ENCODE results near the gene KIF5B. TPM values are rescaled to one million over a fixed set of nuclear protein-coding genes. Genes with fewer than 3 reads are reported as not detected.
"Not testable (repeated sequence)": the region's sequence is repeated elsewhere in the genome, so short reads cannot be mapped to it uniquely, and the experiment has no call there.

Gene KIF5B
- total RNA-seq, 2 donors from 2014 or later = 171 to 225 TPM

GRCh38 chr10:32065856-32066255 lies 9.6 kb upstream of the KIF5B start:
- intact Hi-C loops (cut with DNase I) = no loop called here
- no peak for DNase-seq (ENCODE audit: low spot score)

- no peak for DNase-seq (ENCODE audit: low spot score)
- intact Hi-C loops (cut with DNase I) = no loop called here
These were observed 5.2 kb upstream of the KIF5B start for GRCh38 chr10:32061440-32061839.

DNA sequence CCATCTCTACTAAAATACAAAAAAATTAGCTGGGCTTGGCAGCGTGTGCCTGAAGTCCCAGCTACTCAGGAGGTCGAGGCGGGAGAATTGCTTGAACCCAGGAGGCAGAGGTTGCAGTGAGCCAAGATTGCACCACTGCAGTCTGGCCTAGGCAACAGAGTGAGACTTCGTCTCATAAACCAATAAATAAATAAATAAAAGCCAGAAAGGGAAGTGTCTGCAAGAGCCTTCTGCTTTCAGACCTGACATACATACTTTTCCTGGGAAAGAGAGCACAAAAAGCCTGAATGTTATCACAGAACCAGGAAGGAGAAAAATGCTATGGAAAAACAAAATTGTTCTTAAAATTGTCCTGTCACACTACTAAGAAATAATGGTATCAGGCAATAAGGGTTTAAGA lies 4.1 kb upstream of the KIF5B start:
- no peak for DNase-seq (ENCODE audit: low spot score)
- intact Hi-C loops (cut with DNase I) = no loop called here

DNA sequence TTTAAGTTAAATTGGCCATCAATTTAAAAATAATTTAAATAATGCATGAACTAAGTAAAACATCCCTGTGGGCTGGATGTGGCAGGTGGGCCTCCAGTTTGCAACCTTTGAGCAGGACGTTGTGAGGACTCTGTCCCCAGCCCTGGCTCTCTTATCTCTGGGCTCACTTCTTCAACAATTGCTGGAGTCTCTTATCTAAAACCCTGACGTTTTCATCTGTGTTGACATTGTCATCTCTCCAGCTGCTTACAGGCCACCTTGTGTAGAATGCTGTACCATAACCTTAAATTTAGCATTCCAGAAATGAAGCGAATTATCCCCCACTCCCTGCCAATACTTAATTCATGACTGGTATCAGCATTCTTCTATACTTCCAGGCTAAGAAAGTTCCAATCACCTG lies 3.2 kb upstream of the KIF5B start:
- DNase-seq (ENCODE audit: low spot score) = no peak
- intact Hi-C loops (cut with DNase I) = loop anchor here in 1 of 2 donors (10.0 kb wide), 1 partner anchor 125 kb away; no protein-coding TSS in a partner anchor

GRCh38 chr10:32057036-32057372 lies 779 bp upstream of the KIF5B start:
- intact Hi-C loops (cut with DNase I) = loop anchor here in 1 of 2 donors (10.0 kb wide), 1 partner anchor 128 kb away; no protein-coding TSS in a partner anchor
- no peak for DNase-seq (ENCODE audit: low spot score)

GRCh38 chr10:32055478-32056135 lies 618 bp downstream of the KIF5B start:
- DNase-seq (ENCODE audit: low spot score) = peak; percentile 91
- intact Hi-C loops (cut with DNase I) = loop anchor here in 1 of 2 donors (10.0 kb wide), 1 partner anchor 129 kb away; no protein-coding TSS in a partner anchor

DNA sequence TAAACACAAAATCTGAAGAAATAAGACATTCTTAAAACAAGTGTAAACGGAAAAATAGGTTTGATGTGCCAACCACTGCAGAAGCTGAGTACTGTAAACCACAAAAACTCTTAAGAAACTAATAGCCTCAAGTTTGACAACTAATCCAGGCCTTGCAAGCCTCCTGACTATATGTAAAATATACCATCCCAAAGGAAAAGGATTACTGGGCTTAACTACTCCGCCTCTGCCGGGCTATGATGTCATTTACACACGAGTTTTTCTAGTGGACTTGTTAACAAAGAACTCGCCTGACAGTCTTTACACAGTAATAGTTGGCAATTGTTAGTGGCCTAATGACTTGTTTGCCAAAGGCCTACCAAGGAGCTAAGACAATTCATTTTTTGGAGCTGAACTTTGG lies 2.1 kb downstream of the KIF5B start:
- intact Hi-C loops (cut with DNase I) = loop anchor here in 1 of 2 donors (5.0 to 10.0 kb wide), 2 partner anchors 93 to 131 kb away; no protein-coding TSS in a partner anchor
- DNase-seq (ENCODE audit: low spot score) = no peak

DNA sequence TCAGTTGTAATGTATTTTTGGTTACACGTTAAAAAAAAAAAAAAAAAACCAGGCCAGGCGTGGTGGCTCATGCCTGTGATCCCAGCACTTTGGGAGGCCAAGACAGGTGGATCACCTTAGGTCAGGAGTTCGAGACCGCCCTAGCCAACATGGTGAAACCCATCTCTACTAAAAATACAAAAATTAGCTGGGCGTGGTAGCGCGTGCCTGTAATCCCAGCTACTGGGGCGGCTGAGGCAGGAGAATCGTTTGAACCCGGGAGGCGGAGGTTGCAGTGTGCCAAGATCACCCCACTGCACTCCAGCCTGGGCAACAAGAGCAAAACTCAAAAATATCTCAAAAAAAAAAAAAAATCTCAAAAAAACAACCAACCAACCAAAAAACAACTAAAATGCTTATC lies 2.8 kb downstream of the KIF5B start:
- intact Hi-C loops (cut with DNase I) = loop anchor here in 1 of 2 donors (5.0 to 10.0 kb wide), 2 partner anchors 94 to 131 kb away; no protein-coding TSS in a partner anchor

DNA sequence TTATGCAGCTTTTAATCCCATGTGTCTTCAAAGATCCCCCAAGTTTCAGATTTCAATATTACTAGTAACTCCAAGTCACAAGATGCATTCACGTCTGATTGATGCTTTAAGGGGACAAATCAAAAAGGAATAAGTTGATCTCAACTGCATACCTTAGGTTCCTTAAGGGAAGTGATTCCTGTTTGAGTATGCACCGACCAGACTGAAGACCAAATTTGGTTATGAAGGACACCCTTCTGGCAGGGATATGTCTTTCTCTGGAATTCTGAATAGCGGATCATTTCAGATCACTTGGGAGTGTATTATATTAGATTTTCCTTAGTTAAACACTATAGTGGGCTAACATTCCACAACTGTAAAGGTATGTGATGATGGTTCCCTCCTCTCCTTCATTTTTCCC lies 4.3 kb downstream of the KIF5B start:
- intact Hi-C loops (cut with DNase I) = loop anchor here in 1 of 2 donors (5.0 to 10.0 kb wide), 2 partner anchors 95 to 133 kb away; no protein-coding TSS in a partner anchor

More for the DNA sequence above, 2.8 kb downstream of the KIF5B start:
- not testable (repeated sequence) for DNase-seq (ENCODE audit: low spot score)

GRCh38 chr10:32050177-32050576 lies 6.0 kb downstream of the KIF5B start:
- DNase-seq (ENCODE audit: low spot score) = no peak
- intact Hi-C loops (cut with DNase I) = loop anchor here in 1 of 2 donors (5.0 to 10.0 kb wide), 2 partner anchors 97 to 135 kb away; no protein-coding TSS in a partner anchor

More for the DNA sequence above, 4.3 kb downstream of the KIF5B start:
- no peak for DNase-seq (ENCODE audit: low spot score)

DNA sequence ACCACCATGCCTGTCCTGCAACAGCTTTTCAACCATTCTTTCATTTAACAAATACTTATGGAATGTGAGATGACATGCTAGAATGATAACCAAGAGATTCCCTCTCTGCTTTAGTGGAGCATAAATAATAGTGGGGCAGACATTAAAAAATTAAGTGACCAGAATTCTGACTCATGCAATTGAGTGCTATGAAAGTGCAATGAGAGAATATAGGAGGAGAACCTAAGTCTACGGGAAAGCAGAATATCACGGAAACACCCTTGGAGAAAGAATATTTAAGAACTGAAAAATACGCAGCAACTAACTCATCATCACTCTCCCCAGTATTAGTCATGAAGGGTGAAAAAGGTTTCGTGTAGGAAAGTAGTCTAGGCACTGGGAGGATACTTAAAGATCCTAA lies 7.1 kb downstream of the KIF5B start:
- intact Hi-C loops (cut with DNase I) = loop anchor here in 1 of 2 donors (5.0 kb wide), 1 partner anchor 787 kb away; no protein-coding TSS in a partner anchor

DNA sequence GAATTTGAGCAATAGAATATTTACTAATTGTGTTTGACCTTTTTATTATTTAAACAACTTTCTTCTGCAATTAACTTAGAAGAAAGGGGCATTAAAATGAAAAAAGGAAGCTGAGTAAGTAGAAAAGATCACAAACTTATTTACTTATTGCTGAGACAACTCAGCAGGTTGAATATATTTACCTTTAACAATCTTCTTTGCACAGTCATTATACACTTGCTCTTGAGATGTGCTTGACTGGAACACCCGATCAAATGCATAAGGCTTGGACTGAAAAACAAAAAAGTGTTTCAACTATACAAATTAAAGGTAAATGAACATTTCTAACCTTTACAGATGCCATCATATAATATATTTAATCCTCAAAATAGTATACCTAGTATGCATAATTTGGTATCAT lies 7.9 kb downstream of the KIF5B start:
- intact Hi-C loops (cut with DNase I) = loop anchor here in 1 of 2 donors (5.0 kb wide), 1 partner anchor 786 kb away; no protein-coding TSS in a partner anchor

More for the DNA sequence above, 7.1 kb downstream of the KIF5B start:
- DNase-seq (ENCODE audit: low spot score) = no peak

DNA sequence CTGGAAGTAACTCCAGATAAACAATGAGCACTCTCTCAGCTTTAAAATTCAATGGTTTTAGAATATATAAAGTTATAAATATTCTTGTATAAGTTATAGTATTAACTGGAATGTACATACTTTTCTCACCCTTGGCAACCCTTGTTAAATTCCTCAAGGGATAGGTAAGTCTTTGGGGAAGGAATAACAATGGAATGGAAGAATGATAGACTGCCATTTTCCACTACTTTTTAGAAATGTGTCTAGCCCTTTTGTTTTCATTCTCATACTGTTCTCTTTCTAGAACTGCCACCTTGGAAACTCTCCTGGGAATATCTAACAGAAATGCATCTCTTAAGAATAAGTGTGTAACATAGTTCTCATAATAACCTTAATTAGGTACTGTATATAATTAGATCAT lies 8.3 kb downstream of the KIF5B start:
- DNase-seq (ENCODE audit: low spot score) = no peak
- intact Hi-C loops (cut with DNase I) = loop anchor here in 1 of 2 donors (5.0 kb wide), 1 partner anchor 786 kb away; no protein-coding TSS in a partner anchor

More for the DNA sequence above, 7.9 kb downstream of the KIF5B start:
- DNase-seq (ENCODE audit: low spot score) = no peak

GRCh38 chr10:32046151-32046550 lies 10.1 kb downstream of the KIF5B start:
- no peak for DNase-seq (ENCODE audit: low spot score)
- intact Hi-C loops (cut with DNase I) = loop anchor here in 1 of 2 donors (5.0 kb wide), 1 partner anchor 784 kb away; no protein-coding TSS in a partner anchor

GRCh38 chr10:32042730-32043129 lies 13.5 kb downstream of the KIF5B start:
- DNase-seq (ENCODE audit: low spot score); intact Hi-C loops (cut with DNase I): not testable (repeated sequence)

DNA sequence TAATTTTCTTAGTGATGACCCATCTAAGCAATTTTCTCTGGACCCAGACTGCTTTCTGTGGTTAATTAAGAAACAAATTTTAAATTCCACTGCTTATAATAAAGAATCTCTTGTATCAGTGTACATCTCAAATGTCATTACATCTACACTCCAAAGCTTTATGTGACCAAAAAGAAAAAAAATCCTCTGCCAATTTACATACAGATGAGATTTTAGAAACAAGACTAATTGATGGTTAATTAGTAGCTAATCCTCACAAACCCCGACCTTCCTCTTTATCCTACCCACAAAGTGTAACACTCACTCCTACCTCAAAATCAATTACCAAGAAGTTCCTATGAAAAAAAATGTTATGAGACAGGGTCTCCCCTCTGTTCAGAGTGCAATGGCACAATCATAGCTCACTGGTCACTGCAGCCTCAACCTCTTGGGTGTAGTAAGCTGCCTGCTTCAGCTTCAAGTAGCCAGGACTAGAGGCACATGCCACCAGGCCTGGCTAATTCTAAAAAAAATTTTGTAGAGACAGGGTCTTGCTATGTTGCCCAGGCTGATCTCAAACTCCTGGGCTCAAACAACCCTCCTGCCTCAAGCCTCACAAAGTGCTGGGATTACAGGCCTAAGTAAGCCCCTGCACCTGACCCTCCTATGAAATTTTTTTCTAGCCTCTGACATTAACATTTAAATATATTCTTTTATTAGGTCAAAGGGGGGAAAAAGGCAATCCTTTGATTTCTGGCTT lies 14.8 kb downstream of the KIF5B start:
- no peak for DNase-seq (ENCODE audit: low spot score)
- intact Hi-C loops (cut with DNase I) = no loop called here

- DNase-seq (ENCODE audit: low spot score) = no peak
- intact Hi-C loops (cut with DNase I) = no loop called here
These were observed 16.5 kb downstream of the KIF5B start for GRCh38 chr10:32039734-32040133.

DNA sequence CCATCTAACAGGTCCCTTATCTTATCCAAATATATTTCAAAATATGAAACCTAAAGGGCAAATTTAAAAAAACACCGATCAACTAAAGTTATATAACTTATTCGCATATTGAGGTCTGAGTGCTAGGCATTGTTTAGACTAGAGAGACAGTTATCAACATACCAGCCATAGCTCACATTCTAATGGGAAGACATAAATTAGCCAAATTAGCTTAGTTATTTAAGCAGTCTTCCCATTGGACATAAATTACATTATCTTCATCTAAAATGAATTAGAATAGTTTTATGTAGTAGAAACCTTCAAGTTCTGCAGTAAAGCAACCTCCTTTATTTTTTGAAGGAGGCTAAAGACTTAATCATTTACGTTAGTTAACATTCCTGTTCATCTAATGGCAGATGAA lies 17.4 kb downstream of the KIF5B start:
- DNase-seq (ENCODE audit: low spot score) = no peak
- intact Hi-C loops (cut with DNase I) = no loop called here

DNA sequence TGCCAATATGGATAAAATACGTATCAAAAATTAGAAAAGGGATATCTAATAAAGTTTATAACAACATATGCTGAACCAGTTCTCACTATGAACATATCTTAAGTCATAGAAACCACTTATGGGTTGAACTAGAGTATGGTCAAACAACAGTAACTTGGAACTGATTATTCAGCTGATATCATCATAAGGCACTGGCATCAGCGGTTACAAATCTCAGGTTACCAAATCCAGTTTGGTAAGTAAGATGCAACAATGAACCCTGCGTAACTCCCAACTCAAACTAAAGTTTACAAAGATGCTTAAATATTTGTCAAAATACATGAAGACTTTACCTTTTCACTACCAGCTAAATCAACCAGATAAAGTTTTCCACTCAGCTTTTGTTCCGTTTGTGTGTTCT lies 19.3 kb downstream of the KIF5B start:
- intact Hi-C loops (cut with DNase I) = no loop called here
- DNase-seq (ENCODE audit: low spot score) = no peak

DNA sequence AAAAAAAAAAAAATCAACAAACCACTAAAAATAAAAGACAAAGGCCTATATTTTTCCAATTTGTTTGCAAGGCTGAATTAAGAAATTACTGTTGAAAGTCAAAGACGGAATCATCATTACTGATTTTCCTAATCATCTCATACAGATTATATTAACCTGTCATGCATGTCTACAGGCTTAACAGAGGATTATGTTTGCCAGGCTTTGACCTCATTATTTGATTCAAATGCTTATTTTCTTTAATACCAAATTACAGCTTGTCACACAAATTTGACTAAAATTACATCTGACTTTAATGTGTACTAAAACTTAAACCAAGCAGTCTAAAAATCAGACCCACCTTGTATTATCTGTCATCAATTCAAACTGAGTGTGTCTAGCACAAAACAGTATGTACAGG lies 21.2 kb downstream of the KIF5B start:
- intact Hi-C loops (cut with DNase I) = no loop called here
- DNase-seq (ENCODE audit: low spot score) = no peak
